SK-N-SH (cell line): Measurements from ENCODE around the gene GPR152. TPM values are rescaled to one million over a fixed set of nuclear protein-coding genes. Genes with fewer than 3 reads are reported as not detected.
A peak's percentile ranks its signal among the peaks of the same experiment; 100 is the strongest.

Source experiments
- CTCF ChIA-PET: fragments of 300-600, 350-600 bp; formaldehyde crosslinking; extraction: SDS; loops from one replicate; lab custom pipeline; 2021; lab: Yijun Ruan, JAX
- POLR2A ChIA-PET: fragments of 350-600 bp; sonication (Branson Sonifier 250); formaldehyde crosslinking; extraction: SDS; loops from one replicate; lab custom pipeline; 2020; ENCODE audit warnings: antibody characterized with exemption, inconsistent platforms; lab: Yijun Ruan, JAX
- DNase-seq: peaks from one replicate; pipeline ENCODE4 v3.0.0; 2012
- H2AFZ ChIP-seq: fragments of 200-600 bp; sonication (generic); 2 replicates; pipeline ENCODE4 v1.8.1; 2016; ENCODE audit warnings: antibody characterized with exemption, mild to moderate bottlenecking, low read depth
- H3F3A ChIP-seq: fragments of 200-600 bp; sonication (generic); replicated peaks from 2 replicates; pipeline ENCODE3; 2016; ENCODE audit warnings: antibody characterized with exemption, mild to moderate bottlenecking; ENCODE audit not compliant: insufficient read depth
- H3K27ac ChIP-seq, 2 experiments: fragments of 200-500 bp in 1 of 2; fragments of 200-600 bp in 1 of 2; sonication (Bioruptor generic) in 1 of 2; sonication (generic), shearing (Covaris generic) in 1 of 2; 2 replicates each; pipeline versions ENCODE4 v1.5.1 to v1.6.1; 2014 to 2016; ENCODE audit warnings: low read depth in 2 of 2, inconsistent platforms in 1 of 2, low read length in 1 of 2, mild to moderate bottlenecking in 1 of 2, mixed read lengths in 1 of 2
- H3K27me3 ChIP-seq: fragments of 200-600 bp; sonication (generic), shearing (Covaris generic); 2 replicates; pipeline ENCODE4 v1.6.1; 2016; ENCODE audit warnings: mixed run types; ENCODE audit not compliant: insufficient read depth
- H3K36me3 ChIP-seq, 2 experiments: fragments of 200-500 bp in 1 of 2; fragments of 200-600 bp in 1 of 2; sonication (Bioruptor generic) in 1 of 2; sonication (generic) in 1 of 2; replicated peaks in 1 of 2; 2 replicates each; pipeline versions ENCODE3 to v1.5.1; 2014 to 2016; ENCODE audit warnings: low read length in 1 of 2, mild to moderate bottlenecking in 1 of 2; ENCODE audit not compliant: insufficient read depth in 2 of 2, control insufficient read depth in 1 of 2
- H3K4me1 ChIP-seq, 2 experiments: fragments of 200-500 bp in 1 of 2; fragments of 200-600 bp in 1 of 2; sonication (Bioruptor generic) in 1 of 2; sonication (generic), shearing (Covaris generic) in 1 of 2; 2 replicates each; pipeline versions ENCODE4 v1.5.1 to v1.6.1; 2014 to 2016; ENCODE audit warnings: low read depth in 1 of 2, low read length in 1 of 2, mixed run types in 1 of 2; ENCODE audit not compliant: insufficient read depth in 2 of 2, control insufficient read depth in 1 of 2
- H3K4me2 ChIP-seq: fragments of 200-600 bp; sonication (generic), shearing (Covaris generic); 2 replicates; pipeline ENCODE4 v1.6.1; 2017; ENCODE audit warnings: mixed run types
- H3K4me3 ChIP-seq, 2 experiments: fragments of 200-500 bp in 1 of 2; fragments of 200-600 bp in 1 of 2; sonication (Bioruptor generic) in 1 of 2; sonication (generic), shearing (Covaris generic) in 1 of 2; 2 replicates each; pipeline versions ENCODE4 v1.5.1 to v1.8.1; 2014 to 2016; ENCODE audit warnings: low read depth in 2 of 2, inconsistent platforms in 1 of 2, low read length in 1 of 2, mild to moderate bottlenecking in 1 of 2, mixed read lengths in 1 of 2, moderate library complexity in 1 of 2
- H3K79me2 ChIP-seq: fragments of 200-600 bp; sonication (generic); 2 replicates; pipeline ENCODE4 v1.8.1; 2017; ENCODE audit warnings: mild to moderate bottlenecking; ENCODE audit not compliant: insufficient read depth
- H3K9ac ChIP-seq: fragments of 200-600 bp; sonication (generic); 2 replicates; pipeline ENCODE4 v1.6.1; 2017; ENCODE audit warnings: mixed run types
- H3K9me2 ChIP-seq: fragments of 200-600 bp; sonication (generic); 2 replicates; pipeline ENCODE4 v1.6.1; 2017; ENCODE audit warnings: mixed run types
- H3K9me3 ChIP-seq: fragments of 200-600 bp; sonication (generic); 2 replicates; pipeline ENCODE4 v1.6.1; 2017; ENCODE audit warnings: mixed run types, mild to moderate bottlenecking, moderate library complexity
- H4K20me1 ChIP-seq: fragments of 200-600 bp; sonication (generic); 2 replicates; pipeline ENCODE4 v1.6.1; 2017; ENCODE audit warnings: mild to moderate bottlenecking, mixed run types; ENCODE audit not compliant: insufficient read depth
- ELF1 ChIP-seq: IDR thresholded peaks from 2 replicates; pipeline ENCODE4 v1.4.0; 2012
- EP300 ChIP-seq, 2 experiments: IDR thresholded peaks; 2 replicates each; pipeline versions ENCODE4 v1.4.0 to v1.6.1; 2012; ENCODE audit warnings: borderline replicate concordance in 1 of 2, low read depth in 1 of 2, low read length in 1 of 2
- EZH2phosphoT487 ChIP-seq: fragments of 200-600 bp; sonication (generic); IDR thresholded peaks from 2 replicates; pipeline ENCODE4 v1.6.1; 2017; ENCODE audit warnings: low read depth, mixed run types, mild to moderate bottlenecking, antibody characterized with exemption, moderate library complexity, borderline replicate concordance
- FOSL2 ChIP-seq: IDR thresholded peaks from 2 replicates; pipeline ENCODE4 v1.4.0; 2012; ENCODE audit warnings: low read depth, mild to moderate bottlenecking, moderate library complexity, borderline replicate concordance
- FOXJ3 ChIP-seq: sonication (generic); formaldehyde crosslinking; IDR thresholded peaks from 2 replicates; pipeline ENCODE4 v1.5.1; 2020; ENCODE audit warnings: mild to moderate bottlenecking, missing genetic modification reagents
- FOXM1 ChIP-seq: IDR thresholded peaks from 2 replicates; pipeline ENCODE4 v1.4.0; 2012; ENCODE audit warnings: low read depth, mild to moderate bottlenecking
- JUND ChIP-seq: IDR thresholded peaks from 2 replicates; pipeline ENCODE4 v1.4.0; 2012
- NFIC ChIP-seq: IDR thresholded peaks from 2 replicates; pipeline ENCODE4 v1.4.0; 2012; ENCODE audit warnings: borderline replicate concordance
- NRF1 ChIP-seq: IDR thresholded peaks from 2 replicates; pipeline ENCODE4 v1.6.1; 2012; ENCODE audit warnings: low read depth, mild to moderate bottlenecking, low read length
- RAD21 ChIP-seq: IDR thresholded peaks from 2 replicates; pipeline ENCODE4 v1.6.1; 2012; ENCODE audit warnings: mild to moderate bottlenecking, low read length
- RCOR1 ChIP-seq: fragments of 150-350 bp; IDR thresholded peaks from 2 replicates; pipeline ENCODE4 v1.6.1; 2017; ENCODE audit warnings: antibody characterized with exemption, low read length
- RFX5 ChIP-seq: IDR thresholded peaks from 2 replicates; pipeline ENCODE4 v1.6.1; 2012; ENCODE audit warnings: mild to moderate bottlenecking, improper control_type of control experiment, low read length
- SIN3A ChIP-seq: IDR thresholded peaks from 2 replicates; pipeline ENCODE4 v1.6.1; 2012; ENCODE audit warnings: low read depth, mild to moderate bottlenecking, low read length, moderate library complexity, borderline replicate concordance
- SMC3 ChIP-seq: IDR thresholded peaks from 2 replicates; pipeline ENCODE4 v1.6.1; 2012; ENCODE audit warnings: low read depth, low read length, improper control_type of control experiment
- TAF1 ChIP-seq: IDR thresholded peaks from 2 replicates; pipeline ENCODE4 v1.6.1; 2012; ENCODE audit warnings: low read depth, mild to moderate bottlenecking, low read length, moderate library complexity, borderline replicate concordance
- TEAD4 ChIP-seq: IDR thresholded peaks from 2 replicates; pipeline ENCODE4 v1.4.0; 2012; ENCODE audit warnings: mild to moderate bottlenecking, borderline replicate concordance; ENCODE audit not compliant: insufficient read depth
- YY1 ChIP-seq: IDR thresholded peaks from 2 replicates; pipeline ENCODE4 v1.4.0; 2012; ENCODE audit warnings: low read depth, mild to moderate bottlenecking
- WGBS: methylation state at CpG from one replicate; pipeline ENCODE4 v1.1.6; 2017; ENCODE audit warnings: low lambda C conversion rate; 5-methylcytosine and 5-hydroxymethylcytosine counted together
- polyA plus RNA-seq, 3 experiments: library from polyadenylated mRNA; depleted of rRNA; stranded (reverse); fragments of >200 nt; gene quantifications; 2 replicates each; pipeline ENCODE4 v1.2.3, GENCODE V29; 2012
- TF ChIP-seq, protein P1 (sequence below): fragments of 150-350 bp; IDR thresholded peaks from 2 replicates; pipeline ENCODE4 v1.6.1; 2017; ENCODE audit warnings: antibody characterized with exemption, low read length, low read depth, borderline replicate concordance
- TF ChIP-seq, protein P2 (sequence below): IDR thresholded peaks from 2 replicates; pipeline ENCODE4 v1.4.0; 2012; ENCODE audit warnings: low read depth
- TF ChIP-seq, protein P3 (sequence below): fragments of 150-350 bp; IDR thresholded peaks from 2 replicates; pipeline ENCODE4 v1.6.1; 2016; ENCODE audit warnings: mild to moderate bottlenecking, low read depth, low read length
- TF ChIP-seq, protein P4 (sequence below): IDR thresholded peaks from 2 replicates; pipeline ENCODE4 v1.4.0; 2012; ENCODE audit warnings: low read depth, borderline replicate concordance

The GPR152 gene
- polyA plus RNA-seq, 1 of the 3 experiments (the other 2 are of a cell fraction) = not detected

DNA sequence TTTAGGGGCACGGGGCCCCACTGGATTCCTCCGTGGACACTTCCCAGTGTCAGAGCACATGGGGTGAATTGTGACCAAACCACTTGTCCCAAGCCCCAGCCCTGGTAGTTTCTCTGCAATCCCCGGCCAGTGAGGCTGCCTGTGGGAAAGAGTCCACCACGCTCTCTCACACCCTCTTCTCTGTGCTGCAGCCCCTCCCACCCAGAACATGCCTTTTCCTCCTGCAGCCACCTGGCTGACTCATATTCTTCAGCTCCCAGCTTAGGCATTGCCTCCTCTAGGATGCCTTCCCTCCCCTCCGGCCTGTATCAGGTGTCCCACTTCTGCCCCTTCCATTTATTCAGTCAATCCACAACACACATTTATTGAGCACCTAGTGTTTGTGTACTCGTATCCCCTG, 29.6 kb downstream of the GPR152 start:
- no peak overlapping the region for H3K4me2 ChIP-seq
- H2AFZ ChIP-seq = no peak overlapping the region
- no peak for DNase-seq
- H4K20me1 ChIP-seq = no peaks in the 10 kb centered on the region
- peaks cover 5 to 8% of the 10 kb centered on the region in 2 experiments; a peak in 2 of 4 replicates for H3K4me1 ChIP-seq
- no peak overlapping the region for H3K27ac ChIP-seq
- ChIA-PET POLR2A (interaction anchor here (1.4 kb wide), 1 partner anchor 21 kb away, joined by 4 read pairs; the partner anchor contains the start of gene PPP1CA), CTCF (interaction anchor here (1.0 to 1.2 kb wide), 3 partner anchors 21 to 40 kb away, joined by 3 to 6 read pairs (median 4); partner anchors contain the start of genes PPP1CA and RAD9A)
- H3K36me3 ChIP-seq = no peaks in the 10 kb centered on the region
- no peak for TF ChIP-seq YY1
- TF ChIP-seq, protein P1, sequence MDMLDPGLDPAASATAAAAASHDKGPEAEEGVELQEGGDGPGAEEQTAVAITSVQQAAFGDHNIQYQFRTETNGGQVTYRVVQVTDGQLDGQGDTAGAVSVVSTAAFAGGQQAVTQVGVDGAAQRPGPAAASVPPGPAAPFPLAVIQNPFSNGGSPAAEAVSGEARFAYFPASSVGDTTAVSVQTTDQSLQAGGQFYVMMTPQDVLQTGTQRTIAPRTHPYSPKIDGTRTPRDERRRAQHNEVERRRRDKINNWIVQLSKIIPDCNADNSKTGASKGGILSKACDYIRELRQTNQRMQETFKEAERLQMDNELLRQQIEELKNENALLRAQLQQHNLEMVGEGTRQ = no peak
- TF ChIP-seq, protein P2, sequence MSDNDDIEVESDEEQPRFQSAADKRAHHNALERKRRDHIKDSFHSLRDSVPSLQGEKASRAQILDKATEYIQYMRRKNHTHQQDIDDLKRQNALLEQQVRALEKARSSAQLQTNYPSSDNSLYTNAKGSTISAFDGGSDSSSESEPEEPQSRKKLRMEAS = no peak
- no peaks in the 10 kb centered on the region for H3F3A ChIP-seq
- no peaks in the 10 kb centered on the region for H3K9me2 ChIP-seq
- 94% methylated on average over 6 of the region's 6 CpGs for WGBS
- no peak overlapping the region for H3K4me3 ChIP-seq
- no peak overlapping the region for H3K9ac ChIP-seq
- H3K27me3 ChIP-seq = no peaks in the 10 kb centered on the region
- no peaks in the 10 kb centered on the region for H3K9me3 ChIP-seq
- H3K79me2 ChIP-seq = no peaks in the 10 kb centered on the region

DNA sequence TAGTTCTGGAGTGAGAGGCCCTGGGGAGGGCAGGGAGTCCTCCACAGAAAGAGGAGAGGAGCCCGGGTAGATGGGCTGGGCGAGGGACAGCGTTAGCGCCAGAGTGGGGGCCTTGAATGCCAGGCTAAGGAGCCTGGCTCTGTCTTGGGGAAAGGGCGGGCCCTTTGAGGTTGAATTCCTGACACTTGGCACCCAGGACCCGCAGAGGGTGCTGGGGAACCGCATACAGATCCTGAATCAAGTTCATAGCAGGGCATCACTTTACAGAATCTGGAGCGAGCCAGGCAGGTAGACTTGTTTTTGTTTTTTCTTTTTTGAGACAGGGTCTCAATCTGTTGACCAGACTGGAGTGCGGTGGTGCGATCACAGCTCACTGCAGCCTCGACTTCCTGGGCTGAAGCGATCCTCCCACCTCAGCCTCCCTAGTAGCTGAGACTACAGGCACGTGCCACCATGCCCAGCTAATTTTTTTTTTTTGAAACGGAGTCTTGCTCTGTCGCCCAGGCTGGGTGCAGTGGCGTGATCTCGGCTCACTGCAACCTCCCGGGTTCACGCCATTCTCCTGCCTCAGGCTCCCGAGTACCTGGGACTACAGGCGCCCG, 31.0 kb downstream of the GPR152 start:
- DNase-seq = no peak
- Histone ChIP-seq H3K9me2 (no peaks in the 10 kb centered on the region), H3K27ac (no peak overlapping the region), H3K9me3 (no peaks in the 10 kb centered on the region), H3K4me3 (peak overlapping the region in 1 of 2 experiments; percentile 66; a peak in 2 of 4 replicates), H3K4me2 (no peak overlapping the region), H3K79me2 (no peaks in the 10 kb centered on the region), H2AFZ (0 out of 2 replicates have a peak overlapping the region, but pooled peaks have one; percentile 14), H3K9ac (no peak overlapping the region), H3K36me3 (no peaks in the 10 kb centered on the region), H3K27me3 (no peaks in the 10 kb centered on the region), H3F3A (no peaks in the 10 kb centered on the region), H4K20me1 (no peaks in the 10 kb centered on the region), H3K4me1 (peaks cover 6 to 7% of the 10 kb centered on the region in 2 experiments; a peak in 2 of 4 replicates)
- ChIA-PET CTCF (interaction anchor here (1.1 to 2.7 kb wide), 2 partner anchors 15 to 20 kb away, joined by 3 to 17 read pairs; partner anchors contain the start of gene PPP1CA), POLR2A (interaction anchor here (1.2 kb wide), 1 partner anchor 162 kb away, joined by 3 read pairs; the partner anchor contains the start of gene GSTP1)
- TF ChIP-seq TAF1 (no peak), NFIC (no peak), FOXM1 (no peak), NRF1 (no peak), FOXJ3 (CRISPR knock-in tag) (no peak), FOSL2 (no peak), TEAD4 (no peak), RCOR1 (no peak), SMC3 (no peak), YY1 (no peak), JUND (no peak), EZH2phosphoT487 (no peak), RAD21 (no peak), RFX5 (no peak), EP300 (IDR thresholded peaks at IDR 0.05; ENCODE audit: borderline replicate concordance in 1 of 2, low read depth in 1 of 2, low read length in 1 of 2) (no peak), ELF1 (no peak), SIN3A (no peak)
- TF ChIP-seq, protein P1 = no peak
- TF ChIP-seq, protein P3, sequence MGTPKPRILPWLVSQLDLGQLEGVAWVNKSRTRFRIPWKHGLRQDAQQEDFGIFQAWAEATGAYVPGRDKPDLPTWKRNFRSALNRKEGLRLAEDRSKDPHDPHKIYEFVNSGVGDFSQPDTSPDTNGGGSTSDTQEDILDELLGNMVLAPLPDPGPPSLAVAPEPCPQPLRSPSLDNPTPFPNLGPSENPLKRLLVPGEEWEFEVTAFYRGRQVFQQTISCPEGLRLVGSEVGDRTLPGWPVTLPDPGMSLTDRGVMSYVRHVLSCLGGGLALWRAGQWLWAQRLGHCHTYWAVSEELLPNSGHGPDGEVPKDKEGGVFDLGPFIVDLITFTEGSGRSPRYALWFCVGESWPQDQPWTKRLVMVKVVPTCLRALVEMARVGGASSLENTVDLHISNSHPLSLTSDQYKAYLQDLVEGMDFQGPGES = no peak
- TF ChIP-seq, protein P4, sequence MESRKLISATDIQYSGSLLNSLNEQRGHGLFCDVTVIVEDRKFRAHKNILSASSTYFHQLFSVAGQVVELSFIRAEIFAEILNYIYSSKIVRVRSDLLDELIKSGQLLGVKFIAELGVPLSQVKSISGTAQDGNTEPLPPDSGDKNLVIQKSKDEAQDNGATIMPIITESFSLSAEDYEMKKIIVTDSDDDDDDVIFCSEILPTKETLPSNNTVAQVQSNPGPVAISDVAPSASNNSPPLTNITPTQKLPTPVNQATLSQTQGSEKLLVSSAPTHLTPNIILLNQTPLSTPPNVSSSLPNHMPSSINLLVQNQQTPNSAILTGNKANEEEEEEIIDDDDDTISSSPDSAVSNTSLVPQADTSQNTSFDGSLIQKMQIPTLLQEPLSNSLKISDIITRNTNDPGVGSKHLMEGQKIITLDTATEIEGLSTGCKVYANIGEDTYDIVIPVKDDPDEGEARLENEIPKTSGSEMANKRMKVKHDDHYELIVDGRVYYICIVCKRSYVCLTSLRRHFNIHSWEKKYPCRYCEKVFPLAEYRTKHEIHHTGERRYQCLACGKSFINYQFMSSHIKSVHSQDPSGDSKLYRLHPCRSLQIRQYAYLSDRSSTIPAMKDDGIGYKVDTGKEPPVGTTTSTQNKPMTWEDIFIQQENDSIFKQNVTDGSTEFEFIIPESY = no peak
- WGBS = 76% methylated on average over 19 of the region's 22 CpGs
